ENCODE measurements around the gene PURB.
"Not testable (repeated sequence)": the region's sequence is repeated elsewhere in the genome, so short reads cannot be mapped to it uniquely, and the experiment has no call there.

Gene PURB
- 129 to 151 reads per million in 2 donors for total RNA-seq

GRCh38 chr7:44885394-44886317 is at the start of gene PURB:
Gene PURB, minus strand, starts transcription at chr7:44885530. Its CDS starts 182 bp downstream, at chr7:44885348.
- DNase-seq: peak; percentile 93 to 99 (median 96)

DNA sequence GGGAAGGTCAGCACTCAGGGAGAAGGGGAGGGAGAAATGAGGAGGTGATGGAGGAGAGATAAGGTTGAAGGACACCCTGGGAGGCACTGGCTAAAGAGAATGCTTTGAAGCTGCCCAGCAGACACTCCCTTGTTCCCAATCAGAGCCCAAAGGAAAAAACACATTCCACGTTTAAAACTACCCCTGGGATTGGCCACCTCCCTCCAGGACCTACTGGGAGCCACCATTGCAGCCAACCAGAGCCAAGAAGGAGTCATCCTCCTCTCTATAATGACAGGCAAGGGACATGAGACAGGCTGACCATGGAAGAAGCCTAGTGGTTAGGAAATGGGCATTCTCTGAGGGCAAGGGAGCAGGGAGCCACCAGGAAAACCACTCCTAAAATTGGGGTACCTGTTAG is 49.7 kb upstream of the PURB start:
- DNase-seq: no peak

- not testable (repeated sequence) for DNase-seq
Measured at GRCh38 chr7:44934510-44934909, 49.2 kb upstream of the PURB start.

DNA sequence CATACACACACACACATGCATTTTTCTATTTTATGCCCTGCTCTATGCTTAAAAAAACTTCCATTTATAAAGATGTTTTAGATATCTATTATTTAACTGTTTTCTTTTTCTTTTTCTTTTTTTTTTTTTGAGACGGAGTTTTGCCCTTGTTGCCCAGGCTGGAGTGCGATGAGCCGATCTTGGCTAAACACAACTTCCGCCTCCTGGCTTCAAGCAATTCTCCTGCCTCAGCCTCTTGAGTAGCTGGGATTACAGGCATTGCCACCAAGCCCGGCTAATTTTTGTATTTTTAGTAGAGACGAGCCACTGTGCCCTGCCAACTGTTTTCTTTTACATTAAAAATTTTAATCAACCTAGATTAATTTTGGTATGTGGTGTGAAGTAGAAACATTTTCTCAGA is 45.6 kb upstream of the PURB start:
- DNase-seq: no peak

GRCh38 chr7:44922351-44922694 is 37.0 kb upstream of the PURB start:
- DNase-seq: no peak

DNA sequence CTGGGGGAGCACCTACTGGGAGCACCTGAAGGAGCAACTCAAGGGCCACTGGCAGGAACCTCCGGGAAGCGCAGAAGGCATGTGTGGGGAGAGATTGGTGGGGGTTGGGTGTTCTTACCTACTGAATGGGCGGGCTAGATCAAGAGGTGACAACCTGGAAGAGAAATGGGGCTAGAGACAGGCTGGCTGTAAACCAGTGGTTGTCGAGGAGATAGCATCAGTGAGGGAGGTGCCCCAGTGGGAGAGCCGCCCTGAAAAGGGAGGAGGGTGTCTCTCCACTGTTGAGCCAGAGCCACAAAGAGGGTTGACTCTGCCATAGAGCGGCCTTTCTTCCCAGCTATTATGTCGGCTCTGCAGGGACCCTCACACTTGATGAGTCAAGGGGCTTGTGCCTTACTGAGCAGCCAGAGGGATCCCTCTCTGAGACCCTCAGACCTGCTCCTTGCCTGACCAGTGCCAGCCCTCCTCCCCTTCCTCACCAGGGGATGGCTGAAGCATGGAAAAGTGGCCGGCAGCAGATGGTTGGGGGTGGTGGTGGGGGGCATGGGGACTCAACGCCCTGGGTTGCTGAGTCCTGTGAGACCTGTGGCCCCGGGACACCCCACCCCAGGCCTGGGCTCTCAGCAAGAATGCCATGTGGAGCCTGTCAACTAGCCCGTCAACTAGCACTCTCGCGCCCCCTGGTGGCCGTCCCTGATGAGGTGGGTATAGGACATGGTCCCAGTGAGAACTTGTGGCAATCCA is 36.4 kb upstream of the PURB start:
- peak; percentile 77 to 96 (median 87) for DNase-seq

DNA sequence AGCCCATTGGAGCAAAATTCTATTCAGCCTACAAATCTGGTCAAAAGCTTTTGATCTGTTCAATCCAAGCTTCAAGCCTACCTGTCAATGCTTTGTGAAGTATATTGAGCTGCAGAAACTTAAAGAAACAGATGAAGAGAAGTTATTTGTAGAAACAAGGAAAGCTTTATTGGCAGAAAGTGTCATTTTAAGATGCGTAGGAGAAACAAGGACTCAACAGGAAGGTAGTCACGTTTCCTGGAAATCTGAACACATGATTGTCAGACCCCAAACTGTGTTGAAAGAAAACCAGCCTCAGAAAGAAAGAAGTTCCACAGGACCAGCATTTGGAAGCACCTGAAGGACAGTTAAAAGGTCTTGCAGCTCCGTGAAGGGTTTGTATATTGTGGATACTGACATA is 34.8 kb upstream of the PURB start:
- DNase-seq: no peak

GRCh38 chr7:44918029-44918428 is 32.7 kb upstream of the PURB start:
- no peak for DNase-seq

DNA sequence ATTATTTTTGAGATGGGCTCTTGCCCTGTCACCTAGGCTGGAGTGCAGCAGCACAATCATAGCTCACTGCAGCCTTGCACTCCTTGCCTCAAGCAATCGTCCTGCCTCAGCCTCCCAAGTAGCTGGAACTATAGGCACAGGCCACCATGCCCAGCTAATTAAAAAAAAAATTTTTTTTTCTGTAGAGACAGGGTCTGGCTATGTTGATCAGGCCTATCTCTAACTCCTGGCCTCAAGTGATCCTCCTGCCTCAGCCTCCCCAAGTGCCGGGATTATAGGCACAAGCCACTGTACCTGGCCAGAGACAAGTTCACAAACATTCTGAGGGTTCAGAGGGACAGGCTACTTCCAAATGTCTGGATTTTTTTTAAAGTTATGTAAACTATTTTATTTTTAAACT is 32.1 kb upstream of the PURB start:
- no peak for DNase-seq

DNA sequence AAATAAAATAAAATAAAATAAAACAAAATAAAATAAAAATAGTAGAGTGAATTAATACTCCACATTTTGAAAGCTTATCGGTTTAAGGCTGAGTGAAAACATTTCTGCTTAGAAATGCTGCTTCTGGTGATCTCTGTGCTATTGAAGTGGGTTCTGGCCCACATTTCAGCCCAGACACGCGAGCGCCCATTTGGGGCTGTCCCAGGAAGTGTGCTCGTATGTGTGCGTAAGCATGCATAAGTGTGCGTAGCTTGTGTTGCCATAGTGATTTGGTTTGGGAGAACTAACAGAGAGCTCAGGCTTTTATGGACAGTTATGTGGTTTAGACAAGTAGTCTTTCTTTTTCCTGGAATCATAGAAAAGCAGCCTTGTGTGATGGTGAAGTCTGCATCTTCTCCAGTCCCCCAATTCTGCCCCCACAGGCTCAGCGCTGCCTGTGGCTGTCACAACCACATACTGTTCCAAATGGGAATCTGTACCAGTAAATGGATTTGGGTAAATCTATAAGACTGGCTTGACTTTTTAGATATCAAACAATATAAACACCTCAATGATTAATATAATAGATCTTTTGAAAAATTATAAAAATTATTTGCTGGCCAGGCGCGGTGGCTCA is 29.8 kb upstream of the PURB start:
- peak in 4 of 5 experiments; percentile 44 to 85 (median 64) for DNase-seq

DNA sequence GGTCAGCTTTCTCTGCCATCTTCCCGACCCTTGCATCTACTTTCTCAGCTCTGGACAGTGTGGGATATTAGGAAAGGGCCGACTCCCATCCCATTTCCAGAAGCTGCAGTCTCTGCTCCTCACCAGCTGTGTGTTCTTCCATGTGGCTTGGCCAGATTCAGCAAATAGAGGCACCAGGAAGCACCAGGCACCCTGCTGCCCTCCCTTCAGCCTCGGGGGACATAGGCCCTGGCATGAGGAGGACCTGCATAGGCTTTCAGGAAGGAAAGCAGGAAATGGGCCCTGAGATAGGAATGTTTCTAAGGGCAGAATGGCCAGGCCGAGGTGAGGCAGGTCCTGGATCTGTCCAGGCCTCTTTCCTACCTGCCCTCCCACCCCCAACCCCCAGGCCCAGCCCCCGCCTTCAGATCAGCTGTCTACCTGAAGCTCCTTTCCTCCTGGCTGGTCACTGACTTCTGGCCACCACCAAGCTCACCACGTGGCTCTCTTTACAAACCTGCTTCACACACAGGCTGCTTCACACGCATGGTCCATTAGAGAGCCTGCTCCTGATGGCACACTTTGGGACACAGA is 27.5 kb upstream of the PURB start:
- no peak for DNase-seq

- DNase-seq: no peak
Measured at GRCh38 chr7:44911911-44912310, 26.6 kb upstream of the PURB start.

GRCh38 chr7:44909596-44910389 is 24.5 kb upstream of the PURB start:
- DNase-seq: no peak

- DNase-seq: no peak
Measured at GRCh38 chr7:44906965-44907364, 21.6 kb upstream of the PURB start.

GRCh38 chr7:44905002-44905635 is 19.8 kb upstream of the PURB start:
- no peak for DNase-seq

DNA sequence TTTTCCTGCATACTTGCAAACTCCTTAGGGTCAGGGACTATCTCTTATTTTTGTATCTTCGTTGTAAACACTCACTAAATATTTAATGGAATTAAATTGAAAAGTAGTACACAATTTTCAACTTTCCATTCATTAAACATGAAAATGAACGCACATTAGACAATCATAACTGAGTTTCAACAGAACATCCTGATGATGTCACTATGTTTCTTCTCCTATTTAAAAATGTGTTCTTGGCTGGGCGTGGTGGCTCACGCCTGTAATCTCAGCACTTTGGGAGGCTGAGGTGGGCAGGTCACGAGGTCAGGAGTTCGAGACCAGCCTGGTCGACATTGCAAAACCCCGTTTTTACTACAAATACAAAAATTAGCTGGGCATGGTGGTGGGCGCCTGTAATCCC is 14.1 kb upstream of the PURB start:
- no peak for DNase-seq

GRCh38 chr7:44898039-44898438 is 12.7 kb upstream of the PURB start:
- no peak for DNase-seq

DNA sequence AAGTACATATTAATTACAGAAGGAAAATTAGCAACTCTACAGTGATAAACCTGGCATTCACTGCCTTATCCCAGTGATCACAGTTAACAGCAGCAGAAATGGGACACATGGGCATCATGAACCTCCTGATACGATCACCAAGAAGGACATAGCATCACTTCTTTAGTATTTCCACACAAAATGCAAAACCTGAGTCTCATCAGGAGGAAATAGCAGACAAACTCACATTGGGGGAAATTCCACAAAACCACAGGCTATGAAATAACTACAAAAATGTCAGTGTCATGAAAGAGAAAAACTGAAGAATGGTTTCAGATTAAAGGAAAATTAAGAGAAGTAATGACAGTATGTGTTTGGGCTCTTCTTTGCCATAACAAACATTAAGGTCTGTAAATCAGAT is 12.0 kb upstream of the PURB start:
- no peak for DNase-seq

GRCh38 chr7:44894888-44895580 is 9.7 kb upstream of the PURB start:
- DNase-seq: no peak

DNA sequence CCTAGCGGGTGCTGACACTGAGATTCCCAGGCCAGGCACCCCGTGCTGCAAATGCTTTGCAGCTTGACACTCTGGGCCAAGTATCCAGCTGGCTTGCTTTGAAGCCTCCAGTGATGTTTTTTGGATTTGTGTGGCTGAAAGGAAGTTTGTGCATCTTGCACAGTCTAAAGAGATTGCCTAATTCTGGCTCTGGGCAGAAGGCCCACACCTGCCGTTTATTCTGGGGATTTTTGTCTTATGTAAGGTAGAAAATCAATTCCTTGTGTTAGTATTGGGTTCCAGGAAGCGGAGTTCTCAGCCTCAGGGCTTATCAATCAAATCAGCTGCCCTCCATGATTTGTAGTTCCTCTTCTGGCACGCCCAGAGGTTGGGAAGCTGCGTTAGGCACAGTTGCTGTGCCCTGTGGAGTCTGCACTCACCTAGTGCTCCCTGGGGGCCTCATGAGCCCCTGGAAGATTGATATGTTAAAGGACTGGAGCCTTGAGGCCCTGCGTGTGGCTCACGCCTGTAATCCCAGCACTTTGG is 8.4 kb upstream of the PURB start:
- DNase-seq: no peak

- DNase-seq: no peak
Measured at GRCh38 chr7:44891791-44892190, 6.5 kb upstream of the PURB start.
